Uterus (tissue), 2 donors: ENCODE measurements around the gene ATP7B.

ENCODE experiments used
- POLR2A ChIP-seq, 2 donors: fragments of 450-650 bp; IDR thresholded peaks; one replicate each; pipeline ENCODE4 v1.6.1; 2016; ENCODE audit warnings: antibody characterized with exemption in 2 of 2, mild to moderate bottlenecking in 1 of 2, moderate library complexity in 1 of 2
- TF ChIP-seq, protein P1 (sequence below), 4 experiments: fragments of 200-600 bp in 2 of 4; fragments of 450-650 bp in 2 of 4; sonication (generic) in 2 of 4; IDR thresholded peaks; one replicate each; pipeline ENCODE4 v1.5.1; 2016 to 2019; ENCODE audit warnings: antibody characterized with exemption in 4 of 4, mild to moderate bottlenecking in 2 of 4, moderate library complexity in 1 of 4

- TF ChIP-seq POLR2A (IDR thresholded peaks at IDR 0.05): no peak
- TF ChIP-seq, protein P1, sequence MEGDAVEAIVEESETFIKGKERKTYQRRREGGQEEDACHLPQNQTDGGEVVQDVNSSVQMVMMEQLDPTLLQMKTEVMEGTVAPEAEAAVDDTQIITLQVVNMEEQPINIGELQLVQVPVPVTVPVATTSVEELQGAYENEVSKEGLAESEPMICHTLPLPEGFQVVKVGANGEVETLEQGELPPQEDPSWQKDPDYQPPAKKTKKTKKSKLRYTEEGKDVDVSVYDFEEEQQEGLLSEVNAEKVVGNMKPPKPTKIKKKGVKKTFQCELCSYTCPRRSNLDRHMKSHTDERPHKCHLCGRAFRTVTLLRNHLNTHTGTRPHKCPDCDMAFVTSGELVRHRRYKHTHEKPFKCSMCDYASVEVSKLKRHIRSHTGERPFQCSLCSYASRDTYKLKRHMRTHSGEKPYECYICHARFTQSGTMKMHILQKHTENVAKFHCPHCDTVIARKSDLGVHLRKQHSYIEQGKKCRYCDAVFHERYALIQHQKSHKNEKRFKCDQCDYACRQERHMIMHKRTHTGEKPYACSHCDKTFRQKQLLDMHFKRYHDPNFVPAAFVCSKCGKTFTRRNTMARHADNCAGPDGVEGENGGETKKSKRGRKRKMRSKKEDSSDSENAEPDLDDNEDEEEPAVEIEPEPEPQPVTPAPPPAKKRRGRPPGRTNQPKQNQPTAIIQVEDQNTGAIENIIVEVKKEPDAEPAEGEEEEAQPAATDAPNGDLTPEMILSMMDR (IDR thresholded peaks at IDR 0.05): no peak
Measured at GRCh38 chr13:52053460-52053859, 42.2 kb upstream of the ATP7B start.
